Measurements from ENCODE around the gene TMTC1.

GRCh38 chr12:29521951-29522350 is 261.8 kb downstream of the TMTC1 start:
- TF ChIP-seq POLR2A (IDR thresholded peaks at IDR 0.05; ENCODE audit: low read length) (no peak), GATA1 (IDR thresholded peaks at IDR 0.05; ENCODE audit: low read depth, low read length) (no peak)
